HepG2 (cell line): ENCODE results near the gene ANKRD10. TPM values are rescaled to one million over a fixed set of nuclear protein-coding genes. Genes with fewer than 3 reads are reported as not detected.

ENCODE experiments used
- CBX1 ChIP-seq: IDR thresholded peaks from one replicate; pipeline ENCODE4 v1.6.1; 2016; ENCODE audit warnings: antibody characterized with exemption, low read depth
- CEBPG ChIP-seq: IDR thresholded peaks from 2 replicates; pipeline ENCODE4 v1.6.1; 2016
- FOSL2 ChIP-seq: sonication (generic); formaldehyde crosslinking; IDR thresholded peaks from 2 replicates; pipeline ENCODE4 v1.4.0; 2020; ENCODE audit warnings: missing genetic modification reagents
- FOXA1 ChIP-seq, 2 experiments: fragments of 450-650 bp in 1 of 2; sonication (generic) in 1 of 2; formaldehyde crosslinking in 1 of 2; IDR thresholded peaks; 2 replicates each; pipeline versions ENCODE4 v1.4.0 to v1.6.1; 2016 to 2020; ENCODE audit warnings: missing genetic modification reagents in 1 of 2
- FOXP1 ChIP-seq, 2 experiments: fragments of 450-650 bp in 1 of 2; IDR thresholded peaks; 2 replicates each; pipeline ENCODE4 v1.6.1; 2017 to 2018; ENCODE audit warnings: antibody characterized with exemption in 1 of 2
- HDAC2 ChIP-seq: sonication (generic); formaldehyde crosslinking; IDR thresholded peaks from 2 replicates; pipeline ENCODE4 v1.4.0; 2020; ENCODE audit warnings: missing genetic modification reagents
- KDM1A ChIP-seq: IDR thresholded peaks from 2 replicates; pipeline ENCODE4 v1.6.1; 2016; ENCODE audit warnings: missing compliant biosample characterization
- KLF13 ChIP-seq: sonication (generic); formaldehyde crosslinking; IDR thresholded peaks from 2 replicates; pipeline ENCODE4 v1.4.0; 2020; ENCODE audit warnings: mild to moderate bottlenecking, missing genetic modification reagents
- MAFF ChIP-seq: IDR thresholded peaks from 2 replicates; pipeline ENCODE4 v1.6.1; 2011; ENCODE audit warnings: low read depth, low read length, improper control_type of control experiment
- MAFK ChIP-seq, 2 experiments: IDR thresholded peaks in 1 of 2; conservative IDR thresholded peaks in 1 of 2; 2 replicates each; pipeline ENCODE4 v1.6.1; 2011; ENCODE audit warnings: improper control_type of control experiment in 2 of 2, low read length in 2 of 2
- NCOA2 ChIP-seq: sonication (generic); formaldehyde crosslinking; IDR thresholded peaks from 2 replicates; pipeline ENCODE4 v1.8.0; 2022; ENCODE audit warnings: inconsistent platforms
- RBM22 ChIP-seq: fragments of 200-400 bp; formaldehyde crosslinking; optimal IDR thresholded peaks from 2 replicates; pipeline ENCODE3; 2017; ENCODE audit warnings: mild to moderate bottlenecking, low read length, moderate library complexity
- RFX3 ChIP-seq: IDR thresholded peaks from 2 replicates; pipeline ENCODE4 v1.6.1; 2016; ENCODE audit warnings: missing biosample characterization, missing genetic modification reagents
- SOX5 ChIP-seq: IDR thresholded peaks from 2 replicates; pipeline ENCODE4 v1.6.1; 2016; ENCODE audit warnings: borderline replicate concordance
- ZNF20 ChIP-seq: sonication (generic); formaldehyde crosslinking; IDR thresholded peaks from 2 replicates; pipeline ENCODE4 v1.4.0; 2020; ENCODE audit warnings: mild to moderate bottlenecking, moderate library complexity, missing genetic modification reagents
- ZNF3 ChIP-seq: IDR thresholded peaks from 2 replicates; pipeline ENCODE4 v1.7.0; 2017; ENCODE audit warnings: inconsistent platforms
- polyA plus RNA-seq, 8 experiments: library from polyadenylated mRNA; depleted of rRNA in 3 of 8; stranded (reverse) in 7 of 8; unstranded in 1 of 8; fragments of >200 nt; fragmentation: Illumina TruSeq in 4 of 8; extraction: Trizol in 4 of 8; gene quantifications; 2 replicates each; pipeline versions ENCODE4 v1.2.1 to v1.2.3, GENCODE V29; 2011 to 2016; ENCODE audit warnings: low read depth in 4 of 8, missing spikeins in 1 of 8, mixed read lengths in 1 of 8; ENCODE audit not compliant: insufficient read depth in 1 of 8
- total RNA-seq, 5 experiments: library from RNA; depleted of rRNA; stranded (reverse); fragments of >200 nt; fragmentation: Illumina TruSeq; extraction: Trizol; gene quantifications; 2 replicates each; pipeline ENCODE4 v1.2.3, GENCODE V29; 2016; ENCODE audit warnings: low read depth in 1 of 5
- TF ChIP-seq, protein P1 (sequence below): sonication (generic); formaldehyde crosslinking; IDR thresholded peaks from 2 replicates; pipeline ENCODE4 v1.4.0; 2020; ENCODE audit warnings: missing genetic modification reagents
- TF ChIP-seq, protein P2 (sequence below): IDR thresholded peaks from 2 replicates; pipeline ENCODE4 v1.4.0; 2020; ENCODE audit warnings: mild to moderate bottlenecking, missing genetic modification reagents
- TF ChIP-seq, protein P3 (sequence below): sonication (generic); formaldehyde crosslinking; IDR thresholded peaks from 2 replicates; pipeline ENCODE4 v1.4.0; 2020; ENCODE audit warnings: missing genetic modification reagents
- TF ChIP-seq, protein P4 (sequence below): IDR thresholded peaks from 2 replicates; pipeline ENCODE4 v1.6.1; 2012; ENCODE audit warnings: low read depth, low read length, improper control_type of control experiment

Gene ANKRD10
- total and polyA plus RNA-seq, 2 of the 13 experiments (the other 11 are each of a cell fraction or from before 2014, with no cell fraction given) = 108 to 115 TPM

DNA sequence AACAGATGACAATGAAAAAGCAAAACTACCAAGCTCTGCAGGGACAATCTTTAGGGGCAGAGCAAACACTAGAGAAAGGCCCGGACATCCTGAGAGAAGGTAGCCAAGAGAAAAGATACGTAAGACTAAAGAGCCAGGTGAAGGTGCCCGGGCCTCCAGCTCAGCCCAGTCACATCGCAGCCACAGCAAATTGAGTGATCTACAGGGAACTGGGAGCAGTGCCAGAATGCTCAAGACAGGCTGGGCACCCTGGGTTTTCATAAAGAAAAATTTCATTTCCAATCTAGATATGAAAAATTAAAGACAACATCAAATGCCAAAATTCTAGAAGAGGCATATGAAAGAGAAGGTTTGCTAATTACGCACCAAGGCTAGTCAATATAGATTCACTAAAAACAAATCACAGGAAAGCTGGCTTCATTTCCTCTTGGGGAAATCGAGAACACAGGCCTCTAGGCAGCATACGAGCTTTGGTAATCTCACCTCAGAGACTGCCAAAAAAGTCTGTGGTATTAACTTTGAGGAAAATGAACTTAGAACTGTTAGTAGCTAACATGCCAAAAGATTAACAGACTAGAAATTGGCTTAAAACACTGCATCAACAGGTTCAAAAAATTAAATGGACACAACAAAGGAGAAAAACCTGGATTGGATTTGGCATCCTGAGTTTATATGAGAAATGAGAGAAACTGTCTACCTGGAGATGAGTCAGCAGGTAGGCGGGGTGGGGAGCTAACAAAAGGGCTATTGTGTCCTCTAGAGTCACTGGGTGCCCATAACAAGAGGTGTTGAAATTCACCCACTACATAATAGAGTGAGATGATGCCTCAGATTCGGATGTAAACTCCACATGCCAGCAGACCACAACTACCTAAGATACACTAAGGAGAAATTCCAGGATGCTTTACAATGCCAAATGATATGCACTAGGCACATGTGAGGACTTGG lies 6.6 kb downstream of the ANKRD10 start (continued):
- TF ChIP-seq HDAC2 (0 out of 2 replicates have a peak, but pooled peaks have one; percentile 23), ZNF20 (CRISPR knock-in tag) (no peak), SOX5 (CRISPR knock-in tag) (peak; percentile 91), CBX1 (no peak), FOSL2 (CRISPR knock-in tag) (peak; percentile 93), KLF13 (CRISPR knock-in tag) (no peak), FOXP1 (IDR thresholded peaks at IDR 0.05) (no peak), FOXP1 (CRISPR knock-in tag; IDR thresholded peaks at IDR 0.05) (peak; percentile 37; the same call in 1 of the 2 replicates), RFX3 (0 out of 2 replicates have a peak, but pooled peaks have one; percentile 16), CEBPG (CRISPR knock-in tag) (peak; percentile 58), NCOA2 (CRISPR knock-in tag) (peak; percentile 37; the same call in 1 of the 2 replicates), MAFF (peak; percentile 69), FOXA1 (IDR thresholded peaks at IDR 0.05) (no peak), FOXA1 (CRISPR knock-in tag; IDR thresholded peaks at IDR 0.05) (0 out of 2 replicates have a peak, but pooled peaks have one; percentile 8), RBM22 (peak; percentile 11), ZNF3 (CRISPR knock-in tag) (no peak), KDM1A (CRISPR knock-in tag) (0 out of 2 replicates have a peak, but pooled peaks have one; percentile 19), MAFK (conservative IDR thresholded peaks at IDR 0.05 in 1 of 2, IDR thresholded peaks at IDR 0.05 in 1 of 2; ENCODE audit: low read length in 2 of 2) (peak; percentile 64 to 82)
- TF ChIP-seq, protein P1, sequence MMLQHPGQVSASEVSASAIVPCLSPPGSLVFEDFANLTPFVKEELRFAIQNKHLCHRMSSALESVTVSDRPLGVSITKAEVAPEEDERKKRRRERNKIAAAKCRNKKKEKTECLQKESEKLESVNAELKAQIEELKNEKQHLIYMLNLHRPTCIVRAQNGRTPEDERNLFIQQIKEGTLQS (CRISPR knock-in tag) = 0 out of 2 replicates have a peak, but pooled peaks have one; percentile 23
- TF ChIP-seq, protein P2, sequence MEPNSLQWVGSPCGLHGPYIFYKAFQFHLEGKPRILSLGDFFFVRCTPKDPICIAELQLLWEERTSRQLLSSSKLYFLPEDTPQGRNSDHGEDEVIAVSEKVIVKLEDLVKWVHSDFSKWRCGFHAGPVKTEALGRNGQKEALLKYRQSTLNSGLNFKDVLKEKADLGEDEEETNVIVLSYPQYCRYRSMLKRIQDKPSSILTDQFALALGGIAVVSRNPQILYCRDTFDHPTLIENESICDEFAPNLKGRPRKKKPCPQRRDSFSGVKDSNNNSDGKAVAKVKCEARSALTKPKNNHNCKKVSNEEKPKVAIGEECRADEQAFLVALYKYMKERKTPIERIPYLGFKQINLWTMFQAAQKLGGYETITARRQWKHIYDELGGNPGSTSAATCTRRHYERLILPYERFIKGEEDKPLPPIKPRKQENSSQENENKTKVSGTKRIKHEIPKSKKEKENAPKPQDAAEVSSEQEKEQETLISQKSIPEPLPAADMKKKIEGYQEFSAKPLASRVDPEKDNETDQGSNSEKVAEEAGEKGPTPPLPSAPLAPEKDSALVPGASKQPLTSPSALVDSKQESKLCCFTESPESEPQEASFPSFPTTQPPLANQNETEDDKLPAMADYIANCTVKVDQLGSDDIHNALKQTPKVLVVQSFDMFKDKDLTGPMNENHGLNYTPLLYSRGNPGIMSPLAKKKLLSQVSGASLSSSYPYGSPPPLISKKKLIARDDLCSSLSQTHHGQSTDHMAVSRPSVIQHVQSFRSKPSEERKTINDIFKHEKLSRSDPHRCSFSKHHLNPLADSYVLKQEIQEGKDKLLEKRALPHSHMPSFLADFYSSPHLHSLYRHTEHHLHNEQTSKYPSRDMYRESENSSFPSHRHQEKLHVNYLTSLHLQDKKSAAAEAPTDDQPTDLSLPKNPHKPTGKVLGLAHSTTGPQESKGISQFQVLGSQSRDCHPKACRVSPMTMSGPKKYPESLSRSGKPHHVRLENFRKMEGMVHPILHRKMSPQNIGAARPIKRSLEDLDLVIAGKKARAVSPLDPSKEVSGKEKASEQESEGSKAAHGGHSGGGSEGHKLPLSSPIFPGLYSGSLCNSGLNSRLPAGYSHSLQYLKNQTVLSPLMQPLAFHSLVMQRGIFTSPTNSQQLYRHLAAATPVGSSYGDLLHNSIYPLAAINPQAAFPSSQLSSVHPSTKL (CRISPR knock-in tag) = peak; percentile 61
- TF ChIP-seq, protein P3, sequence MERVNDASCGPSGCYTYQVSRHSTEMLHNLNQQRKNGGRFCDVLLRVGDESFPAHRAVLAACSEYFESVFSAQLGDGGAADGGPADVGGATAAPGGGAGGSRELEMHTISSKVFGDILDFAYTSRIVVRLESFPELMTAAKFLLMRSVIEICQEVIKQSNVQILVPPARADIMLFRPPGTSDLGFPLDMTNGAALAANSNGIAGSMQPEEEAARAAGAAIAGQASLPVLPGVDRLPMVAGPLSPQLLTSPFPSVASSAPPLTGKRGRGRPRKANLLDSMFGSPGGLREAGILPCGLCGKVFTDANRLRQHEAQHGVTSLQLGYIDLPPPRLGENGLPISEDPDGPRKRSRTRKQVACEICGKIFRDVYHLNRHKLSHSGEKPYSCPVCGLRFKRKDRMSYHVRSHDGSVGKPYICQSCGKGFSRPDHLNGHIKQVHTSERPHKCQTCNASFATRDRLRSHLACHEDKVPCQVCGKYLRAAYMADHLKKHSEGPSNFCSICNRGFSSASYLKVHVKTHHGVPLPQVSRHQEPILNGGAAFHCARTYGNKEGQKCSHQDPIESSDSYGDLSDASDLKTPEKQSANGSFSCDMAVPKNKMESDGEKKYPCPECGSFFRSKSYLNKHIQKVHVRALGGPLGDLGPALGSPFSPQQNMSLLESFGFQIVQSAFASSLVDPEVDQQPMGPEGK (CRISPR knock-in tag) = peak; percentile 47; the same call in 1 of the 2 replicates
- TF ChIP-seq, protein P4, sequence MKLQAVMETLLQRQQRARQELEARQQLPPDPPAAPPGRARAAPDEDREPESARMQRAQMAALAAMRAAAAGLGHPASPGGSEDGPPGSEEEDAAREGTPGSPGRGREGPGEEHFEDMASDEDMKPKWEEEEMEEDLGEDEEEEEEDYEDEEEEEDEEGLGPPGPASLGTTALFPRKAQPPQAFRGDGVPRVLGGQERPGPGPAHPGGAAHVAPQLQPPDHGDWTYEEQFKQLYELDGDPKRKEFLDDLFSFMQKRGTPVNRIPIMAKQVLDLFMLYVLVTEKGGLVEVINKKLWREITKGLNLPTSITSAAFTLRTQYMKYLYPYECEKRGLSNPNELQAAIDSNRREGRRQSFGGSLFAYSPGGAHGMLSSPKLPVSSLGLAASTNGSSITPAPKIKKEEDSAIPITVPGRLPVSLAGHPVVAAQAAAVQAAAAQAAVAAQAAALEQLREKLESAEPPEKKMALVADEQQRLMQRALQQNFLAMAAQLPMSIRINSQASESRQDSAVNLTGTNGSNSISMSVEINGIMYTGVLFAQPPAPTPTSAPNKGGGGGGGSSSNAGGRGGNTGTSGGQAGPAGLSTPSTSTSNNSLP = peak; percentile 65; the same call in 1 of the 2 replicates
